NOMO-1 treated with dmso at 0.1 percent for 144 hours (cell line): ENCODE results near the gene AOC2.
"Not testable (repeated sequence)": the region's sequence is repeated elsewhere in the genome, so short reads cannot be mapped to it uniquely, and the experiment has no call there.

Source experiments
- DNase-seq: peaks from one replicate; lab custom pipeline; 2025; ENCODE audit not compliant: unreplicated experiment; lab: John Stamatoyannopoulos, UW

Gene AOC2

GRCh38 chr17:42879596-42879985, 35.2 kb downstream of the AOC2 start:
- no peak for DNase-seq

GRCh38 chr17:42880776-42881310, 36.5 kb downstream of the AOC2 start:
- no peak for DNase-seq

- DNase-seq = not testable (repeated sequence)
Observed at GRCh38 chr17:42881706-42882105, 37.3 kb downstream of the AOC2 start.

DNA sequence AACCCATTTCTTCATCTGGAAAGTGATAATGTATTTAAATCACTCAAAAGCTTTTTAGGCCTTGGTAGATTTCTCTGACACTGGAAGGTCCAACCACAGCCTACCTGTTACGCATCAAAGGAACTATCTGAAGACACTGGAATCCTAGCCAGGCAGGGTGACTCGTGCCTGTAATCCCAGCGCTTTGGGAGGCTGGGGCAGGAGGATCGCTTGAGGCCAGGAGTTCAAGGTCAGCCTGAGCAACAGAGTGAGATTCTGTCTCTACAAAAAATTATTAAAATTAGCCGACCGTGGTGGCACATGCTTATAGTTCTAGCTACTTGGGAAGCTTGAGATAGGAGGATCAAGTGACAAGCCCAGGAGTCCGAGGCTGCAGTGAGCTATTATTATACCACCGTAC, 37.8 kb downstream of the AOC2 start:
- no peak for DNase-seq

- no peak for DNase-seq
Observed at GRCh38 chr17:42883802-42884558, 39.6 kb downstream of the AOC2 start.

GRCh38 chr17:42885806-42886205, 41.4 kb downstream of the AOC2 start:
- DNase-seq = not testable (repeated sequence)

DNA sequence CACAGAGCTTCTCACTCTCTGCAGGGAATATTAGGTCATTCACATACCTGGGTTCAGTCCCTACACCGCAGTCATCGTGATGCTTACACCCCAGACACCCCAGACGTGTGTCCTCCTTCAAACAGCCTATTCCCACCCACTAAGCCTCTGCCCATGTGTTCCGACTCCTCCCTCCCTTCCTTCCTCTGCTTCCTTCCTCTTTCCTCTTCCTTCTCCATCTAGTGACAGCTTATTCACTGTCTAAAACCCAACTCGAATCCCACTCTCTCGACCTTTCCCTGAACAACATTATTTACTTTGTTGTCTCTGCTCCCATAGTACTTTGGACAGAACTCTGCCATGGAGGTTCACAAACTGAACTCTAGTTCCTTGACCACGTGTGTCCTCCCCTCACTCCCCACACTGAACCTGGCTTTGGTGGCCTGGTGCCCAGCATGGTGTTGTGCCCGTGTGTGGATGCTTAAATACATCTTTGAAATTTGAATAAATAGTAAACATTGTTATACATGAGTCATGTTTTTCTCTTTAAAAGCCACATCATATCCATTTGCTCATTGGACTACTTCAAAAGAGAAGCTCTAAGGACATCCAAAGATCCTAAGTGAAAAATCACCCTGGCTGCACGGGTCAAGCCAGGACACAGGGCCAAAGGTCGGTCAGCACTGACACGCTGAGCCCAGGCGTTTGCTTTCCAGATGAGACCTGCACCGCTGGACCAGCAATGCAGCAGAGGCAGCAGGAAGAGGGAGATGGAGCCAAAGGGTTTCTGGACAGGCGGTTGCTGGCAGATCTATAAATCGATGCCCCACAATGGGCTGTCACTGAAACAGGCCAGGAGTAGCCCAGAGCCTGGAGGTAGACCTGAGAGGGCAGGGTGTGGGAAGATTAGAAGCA, 42.1 kb downstream of the AOC2 start:
- no peak for DNase-seq

DNA sequence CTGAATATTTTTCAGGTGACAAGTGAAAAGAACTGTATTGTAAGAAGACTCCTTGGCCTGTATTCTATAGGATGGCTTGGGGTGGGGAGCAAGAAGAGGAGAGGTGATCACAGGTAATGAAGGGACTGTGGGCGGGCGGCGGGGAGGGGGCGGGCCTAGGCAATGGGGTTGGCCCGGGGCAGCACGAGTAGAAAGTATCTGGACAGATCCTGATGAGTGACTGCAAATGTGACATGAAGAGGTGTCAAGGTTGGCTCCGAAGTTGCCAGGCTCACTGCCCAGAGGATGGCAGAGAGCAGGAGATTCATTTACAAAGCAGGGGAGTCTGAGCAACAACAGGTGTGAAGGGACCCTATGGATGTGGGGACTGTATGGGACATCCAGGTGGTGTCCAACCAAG, 45.4 kb downstream of the AOC2 start:
- DNase-seq = no peak

DNA sequence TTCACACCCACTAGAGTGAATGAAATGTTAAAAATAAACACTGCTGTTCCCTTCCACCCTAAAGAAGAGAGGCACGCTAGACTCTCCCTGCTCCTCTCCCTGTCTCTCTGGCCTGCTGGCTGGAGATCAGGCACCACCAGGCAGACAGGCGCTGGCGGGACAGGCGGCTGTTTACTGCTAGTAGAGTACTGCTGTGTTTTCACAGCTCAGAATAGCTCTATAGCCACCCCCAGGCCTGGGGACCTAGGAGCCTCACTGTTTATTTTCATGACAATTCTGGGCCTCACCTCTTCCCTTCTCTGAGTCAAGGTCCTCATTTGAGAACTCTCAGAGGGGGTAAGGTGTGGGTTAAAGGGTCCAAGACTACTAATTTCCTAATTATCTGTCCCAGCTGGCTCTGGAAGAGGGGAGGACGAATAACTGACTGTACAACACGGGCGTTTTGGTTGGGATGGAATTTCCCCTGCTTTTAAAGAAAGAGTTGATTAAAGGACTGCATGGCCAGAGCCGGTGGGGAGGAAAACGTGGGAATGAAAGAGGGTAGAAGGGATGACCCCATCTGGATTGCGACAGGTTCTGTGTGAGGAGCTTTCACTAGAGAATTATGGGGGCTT, 47.3 kb downstream of the AOC2 start:
- DNase-seq = no peak

GRCh38 chr17:42893359-42893758, 49.0 kb downstream of the AOC2 start:
- peak; percentile 16 for DNase-seq

DNA sequence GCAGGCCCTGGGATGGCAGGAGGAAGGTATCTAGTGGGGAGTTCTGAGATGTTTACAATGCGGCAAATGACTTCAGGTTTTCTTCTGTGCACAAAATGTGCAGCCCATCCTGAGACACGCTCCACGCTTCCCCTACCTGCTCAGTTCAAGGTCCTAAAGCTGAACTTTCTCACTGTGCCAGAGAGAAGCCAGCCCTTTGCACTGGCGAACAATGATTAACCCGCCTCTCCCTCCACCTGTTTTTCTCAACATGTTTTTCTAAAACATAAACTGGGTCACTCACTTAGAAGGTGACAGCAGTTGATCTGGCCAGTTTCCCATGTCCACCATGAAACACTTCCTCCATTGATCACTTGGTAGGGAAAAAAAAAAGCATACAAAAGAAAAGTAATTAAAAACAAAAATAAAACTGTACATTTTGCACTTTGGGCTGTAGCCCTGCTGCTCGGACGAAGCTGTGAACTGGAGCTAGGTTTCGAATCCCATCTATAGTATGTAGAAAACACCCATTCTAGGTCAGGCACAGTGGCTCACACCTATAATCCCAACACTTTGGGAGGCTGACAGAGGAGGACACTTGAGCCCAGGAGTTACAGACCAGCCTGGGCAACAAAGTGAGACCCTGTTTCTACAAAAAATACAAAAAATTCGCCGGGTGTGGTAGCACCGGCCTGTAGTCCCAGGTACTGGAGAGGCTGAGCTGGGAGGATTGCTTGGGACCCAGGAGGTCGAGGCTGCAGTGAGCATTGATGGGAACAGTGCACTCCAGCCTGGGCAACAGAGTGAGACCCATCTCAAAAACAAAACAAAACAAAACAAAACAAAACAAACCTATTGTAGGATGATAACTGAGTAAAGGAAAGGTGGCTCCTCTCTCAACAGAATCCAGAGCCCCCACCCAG, 50.2 kb downstream of the AOC2 start:
- no peak for DNase-seq

- DNase-seq = no peak
Observed at GRCh38 chr17:42895185-42895555, 50.8 kb downstream of the AOC2 start.

GRCh38 chr17:42898147-42898811, 53.9 kb downstream of the AOC2 start:
- no peak for DNase-seq

GRCh38 chr17:42899981-42900380, 55.6 kb downstream of the AOC2 start:
- not testable (repeated sequence) for DNase-seq
